SK-N-MC (cell line): ENCODE results near the gene PAQR6.
A peak's percentile ranks its signal among the peaks of the same experiment; 100 is the strongest.

Source experiments
- DNase-seq: peaks from one replicate; pipeline ENCODE4 v3.0.0-alpha.2; 2011; ENCODE audit warnings: low read depth, low spot score
- H3K27ac ChIP-seq: fragments of 200-600 bp; sonication (generic); 2 replicates; pipeline ENCODE4 v1.5.1; 2016; ENCODE audit warnings: mixed run types
- H3K36me3 ChIP-seq: fragments of 200-600 bp; sonication (generic); 2 replicates; pipeline ENCODE4 v1.6.1; 2017; ENCODE audit warnings: antibody characterized with exemption, low read length, mixed read lengths; ENCODE audit not compliant: insufficient read depth
- H3K4me3 ChIP-seq: fragments of 200-600 bp; sonication (generic); 2 replicates; pipeline ENCODE4 v1.5.1; 2016
- H3K9ac ChIP-seq: fragments of 200-600 bp; sonication (generic); 2 replicates; pipeline ENCODE4 v1.8.0; 2017; ENCODE audit warnings: mixed run types, mixed read lengths; ENCODE audit not compliant: insufficient read length
- H3K9me3 ChIP-seq: fragments of 200-600 bp; sonication (generic); 2 replicates; pipeline ENCODE4 v1.6.1; 2017; ENCODE audit warnings: low read depth, mild to moderate bottlenecking, antibody characterized with exemption, low read length, moderate library complexity, mixed read lengths
- EZH2 ChIP-seq: fragments of 200-600 bp; sonication (generic); IDR thresholded peaks from one replicate; pipeline ENCODE4 v1.6.1; 2017; ENCODE audit warnings: antibody characterized with exemption
- FOXP2 ChIP-seq: optimal IDR thresholded peaks from 2 replicates; pipeline ENCODE3; 2011; ENCODE audit warnings: mild to moderate bottlenecking, moderate library complexity; ENCODE audit not compliant: insufficient read depth; ENCODE audit errors: extremely low read length, control extremely low read depth
- POLR2AphosphoS5 ChIP-seq: IDR thresholded peaks from 2 replicates; pipeline ENCODE4 v1.6.1; 2012; ENCODE audit warnings: mild to moderate bottlenecking, low read depth, low read length, borderline replicate concordance

PAQR6 gene, protein sequence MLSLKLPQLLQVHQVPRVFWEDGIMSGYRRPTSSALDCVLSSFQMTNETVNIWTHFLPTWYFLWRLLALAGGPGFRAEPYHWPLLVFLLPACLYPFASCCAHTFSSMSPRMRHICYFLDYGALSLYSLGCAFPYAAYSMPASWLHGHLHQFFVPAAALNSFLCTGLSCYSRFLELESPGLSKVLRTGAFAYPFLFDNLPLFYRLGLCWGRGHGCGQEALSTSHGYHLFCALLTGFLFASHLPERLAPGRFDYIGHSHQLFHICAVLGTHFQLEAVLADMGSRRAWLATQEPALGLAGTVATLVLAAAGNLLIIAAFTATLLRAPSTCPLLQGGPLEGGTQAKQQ

DNA sequence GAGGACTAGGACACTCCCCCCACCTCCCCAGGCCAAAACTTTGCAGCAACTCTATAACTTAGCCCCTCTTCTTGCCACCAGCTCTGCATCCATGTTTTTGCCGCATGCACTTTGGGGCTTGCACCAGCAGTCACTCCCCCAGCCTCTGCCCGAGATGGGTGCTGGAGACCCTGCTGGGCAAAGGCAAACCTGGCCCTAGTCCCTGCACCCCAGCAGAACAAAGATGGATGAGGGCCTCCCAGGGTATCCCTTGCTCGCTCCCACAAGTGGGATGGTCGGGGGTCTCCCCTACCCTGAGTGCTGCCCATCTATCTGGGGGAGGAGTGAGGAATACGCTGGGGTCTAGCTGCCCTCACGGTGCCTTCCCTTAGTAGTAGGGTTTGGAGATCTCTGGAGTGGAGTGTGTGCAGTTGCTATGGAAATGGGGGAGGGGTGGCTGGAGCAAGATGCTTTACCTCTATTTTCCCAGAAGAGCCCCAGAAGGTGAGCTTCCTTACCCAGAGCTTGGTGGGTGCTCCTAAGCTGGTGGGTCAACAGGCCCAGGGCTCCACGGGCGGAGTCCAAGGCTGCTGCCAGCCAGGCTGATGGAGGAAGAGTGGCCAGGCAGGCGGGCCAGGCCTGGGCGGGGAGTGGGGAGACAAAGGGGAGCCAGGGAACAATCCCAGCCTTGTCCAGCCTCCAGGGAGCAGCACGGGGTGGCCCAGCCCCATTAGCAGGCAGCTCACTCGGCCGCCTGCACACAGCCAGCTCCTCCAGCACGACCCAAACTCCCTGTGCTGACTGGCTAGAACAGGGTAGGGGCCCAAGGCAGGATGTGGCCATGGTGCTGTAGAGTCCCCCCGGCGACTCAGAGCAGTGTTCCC is at the start of gene PAQR6:
TSS of gene PAQR6 (minus strand) at position 597 of the 863 bp plus-strand sequence. CDS start 1,325 bp downstream, outside the sequence.
- peaks cover 31% of the 10 kb centered on the region; the same call in 1 of the 2 replicates for H3K36me3 ChIP-seq
- H3K4me3 ChIP-seq, result no peak within 1 kb of the TSS
- no peak within 1 kb of the TSS for H3K9ac ChIP-seq
- no peaks in the 10 kb centered on the region for H3K9me3 ChIP-seq
- H3K27ac ChIP-seq, result no peak within 1 kb of the TSS
- DNase-seq, result no peak
- TF ChIP-seq POLR2AphosphoS5 (peak; percentile 42), FOXP2 (no peak)

DNA sequence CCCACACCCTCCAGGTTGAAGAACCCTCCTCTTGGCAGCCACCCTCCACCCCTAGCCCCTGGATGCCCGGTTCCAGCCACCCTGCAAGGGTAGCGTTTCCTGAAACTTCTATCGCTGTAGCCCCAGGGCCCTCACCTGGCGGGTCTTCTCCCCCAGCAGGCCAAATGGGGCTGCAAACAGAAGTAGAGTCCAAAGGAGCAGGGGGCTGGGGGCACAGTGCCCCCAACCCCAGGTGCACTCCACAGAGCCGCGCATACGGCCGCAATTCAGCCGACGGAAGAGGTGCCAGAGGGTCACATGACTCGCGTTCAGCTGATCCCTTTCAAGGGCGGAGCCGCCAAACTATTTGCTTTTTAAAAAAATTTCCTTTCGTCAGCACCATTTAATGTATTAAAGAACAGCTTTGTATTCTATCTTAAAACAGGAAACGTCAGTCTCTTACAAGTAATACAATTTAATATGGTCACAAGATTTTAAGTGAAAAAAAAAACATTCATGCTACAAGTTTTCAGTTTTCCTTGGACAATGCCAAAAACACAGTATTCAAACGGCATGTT is 47.6 kb upstream of the PAQR6 start, which contains the start of gene GLMP:
TSS of gene GLMP (minus strand) at position 289 of the 557 bp plus-strand sequence. CDS start at position 255, 34 bp downstream.
- Histone ChIP-seq H3K36me3 (no peaks in the 10 kb centered on the region; the same call in 1 of the 2 replicates), H3K9ac (peak within 1 kb of the TSS; percentile 74), H3K4me3 (peak within 1 kb of the TSS; percentile 82), H3K27ac (peak within 1 kb of the TSS; percentile 87), H3K9me3 (no peaks in the 10 kb centered on the region)
- TF ChIP-seq EZH2 (no peak), POLR2AphosphoS5 (peak; percentile 88)
- peak; percentile 53 for DNase-seq

DNA sequence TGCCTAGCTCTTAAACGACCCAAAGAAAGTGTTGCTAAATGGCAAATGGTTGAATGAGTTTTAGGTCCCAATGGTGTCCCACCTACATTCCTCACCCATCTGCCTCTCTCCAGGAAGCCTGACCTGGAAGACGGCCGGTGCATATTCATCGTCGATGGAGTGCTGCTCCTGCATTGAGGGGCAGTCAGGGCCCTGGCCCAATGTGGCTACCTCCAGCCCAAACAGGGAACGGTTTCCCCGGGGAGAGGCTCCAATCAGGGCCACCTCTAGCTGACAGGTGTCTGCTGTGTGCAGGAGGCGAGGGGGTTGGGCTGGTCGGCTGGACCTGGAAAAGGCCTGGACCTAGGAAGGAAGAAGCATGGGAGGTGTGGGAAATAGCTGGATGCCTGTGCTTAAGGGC is 46.0 kb upstream of the PAQR6 start:
- TF ChIP-seq POLR2AphosphoS5 (no peak), FOXP2 (no peak), EZH2 (no peak)
- no peak for DNase-seq
- Histone ChIP-seq H3K36me3 (no peaks in the 10 kb centered on the region; the same call in 1 of the 2 replicates), H3K4me3 (no peak overlapping the region), H3K9me3 (no peaks in the 10 kb centered on the region), H3K27ac (no peak overlapping the region), H3K9ac (no peak overlapping the region)

DNA sequence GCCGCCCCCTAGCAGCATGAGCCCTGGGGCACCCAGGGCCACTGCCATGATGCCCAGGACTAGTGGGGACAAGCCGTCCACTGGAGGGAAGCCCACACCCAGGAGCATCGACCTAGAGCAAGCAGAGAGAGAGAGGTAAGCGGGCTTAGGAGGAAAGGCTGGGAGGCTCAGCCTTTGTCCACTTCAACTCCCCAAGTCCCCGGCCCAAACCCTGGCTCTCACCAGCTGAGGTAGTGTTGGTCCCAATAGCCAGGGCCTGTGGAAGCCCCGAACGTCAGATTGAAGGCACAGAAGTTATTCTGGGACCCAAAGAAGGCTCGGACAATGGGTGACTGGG is 45.2 kb upstream of the PAQR6 start:
- Histone ChIP-seq H3K36me3 (no peaks in the 10 kb centered on the region; the same call in 1 of the 2 replicates), H3K9me3 (no peaks in the 10 kb centered on the region), H3K27ac (no peak overlapping the region), H3K9ac (no peak overlapping the region), H3K4me3 (no peak overlapping the region)
- TF ChIP-seq EZH2 (no peak), POLR2AphosphoS5 (no peak), FOXP2 (no peak)
- no peak for DNase-seq

DNA sequence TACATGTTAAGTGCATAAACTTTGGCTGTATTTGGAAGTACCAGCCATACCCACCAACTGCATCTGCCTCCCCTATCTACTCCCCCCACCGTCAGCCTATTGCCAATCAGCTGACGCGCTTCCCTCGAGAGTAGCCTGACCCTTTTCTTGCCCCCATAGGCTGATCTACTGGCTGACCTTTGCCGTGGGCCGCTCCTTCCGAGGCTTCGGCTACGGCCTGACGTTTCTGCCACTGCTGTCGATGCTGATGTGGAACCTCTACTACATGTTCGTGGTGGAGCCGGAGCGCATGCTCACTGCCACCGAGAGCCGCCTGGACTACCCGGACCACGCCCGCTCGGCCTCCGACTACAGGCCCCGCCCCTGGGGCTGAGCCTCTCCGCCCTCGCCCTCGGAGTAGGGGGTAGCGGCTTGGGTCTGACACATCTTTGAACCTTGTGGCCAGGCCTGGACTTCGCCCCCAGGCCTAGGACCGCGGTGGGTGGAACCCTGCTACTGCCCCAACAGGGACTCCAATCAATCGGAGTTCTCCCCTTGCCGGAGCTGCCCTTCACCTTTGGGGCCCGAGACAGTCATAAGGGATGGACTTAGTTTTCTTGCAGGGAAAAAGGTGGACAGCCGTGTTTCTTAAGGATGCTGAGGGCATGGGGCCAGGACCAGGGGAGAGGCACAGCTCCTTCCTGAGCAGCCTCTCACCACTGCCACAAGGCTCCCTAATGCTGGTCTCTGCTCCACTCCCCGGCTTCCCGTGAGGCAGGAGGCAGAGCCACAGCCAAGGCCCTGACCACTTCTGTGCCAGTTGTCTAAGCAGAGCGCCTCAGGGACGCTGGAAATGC is 43.6 kb upstream of the PAQR6 start:
- Histone ChIP-seq H3K27ac (no peak overlapping the region), H3K9me3 (no peaks in the 10 kb centered on the region), H3K36me3 (no peaks in the 10 kb centered on the region; the same call in 1 of the 2 replicates), H3K9ac (no peak overlapping the region), H3K4me3 (no peak overlapping the region)
- no peak for DNase-seq
- TF ChIP-seq EZH2 (no peak), POLR2AphosphoS5 (no peak), FOXP2 (no peak)

DNA sequence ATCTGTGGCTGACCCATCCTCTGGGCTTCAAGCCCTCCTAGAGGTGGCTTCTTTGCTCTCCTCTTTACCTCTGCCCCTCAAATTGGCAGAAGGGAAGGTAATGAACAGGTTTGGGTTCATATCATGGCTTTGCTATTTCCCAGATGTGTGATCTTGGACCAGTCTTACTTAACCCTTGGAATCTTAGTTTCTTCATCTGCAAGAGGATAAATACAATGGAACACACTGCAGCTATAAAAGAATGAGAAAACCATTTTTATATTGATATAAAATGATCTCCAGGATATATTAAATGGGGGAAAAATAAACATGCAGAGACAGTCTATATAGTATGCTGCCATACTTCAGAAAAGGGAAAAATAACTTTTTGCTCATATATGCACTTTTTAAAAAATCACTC is 42.0 kb upstream of the PAQR6 start:
- no peak for DNase-seq
- Histone ChIP-seq H3K27ac (peak overlapping the region; percentile 50), H3K4me3 (no peak overlapping the region), H3K9ac (no peak overlapping the region), H3K36me3 (no peaks in the 10 kb centered on the region; the same call in 1 of the 2 replicates), H3K9me3 (no peaks in the 10 kb centered on the region)
- TF ChIP-seq EZH2 (no peak), FOXP2 (no peak), POLR2AphosphoS5 (no peak)

DNA sequence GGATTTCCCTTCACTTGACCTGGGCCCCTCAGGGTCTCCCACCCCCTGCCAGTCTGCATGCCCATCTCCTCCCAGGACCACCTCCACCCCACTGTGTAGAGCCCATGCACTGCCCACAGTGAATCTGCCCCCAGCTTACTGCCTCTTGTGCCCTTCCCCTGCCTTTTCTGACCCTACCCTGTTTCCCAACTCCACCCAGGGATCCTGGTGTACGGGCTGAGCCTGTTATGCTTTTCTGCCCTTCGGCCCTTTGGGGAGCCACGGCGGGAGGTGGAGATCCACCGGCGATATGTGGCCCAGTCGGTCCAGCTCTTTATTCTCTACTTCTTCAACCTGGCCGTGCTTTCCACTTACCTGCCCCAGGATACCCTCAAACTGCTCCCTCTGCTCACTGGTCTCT is 38.2 kb upstream of the PAQR6 start:
- Histone ChIP-seq H3K27ac (no peak overlapping the region), H3K4me3 (no peak overlapping the region), H3K9ac (no peak overlapping the region), H3K36me3 (no peaks in the 10 kb centered on the region), H3K9me3 (no peaks in the 10 kb centered on the region)
- no peak for DNase-seq
- TF ChIP-seq POLR2AphosphoS5, result no peak
- no peak for TF ChIP-seq EZH2
- no peak for TF ChIP-seq FOXP2
